K562 (cell line): ENCODE results near the gene BRD7. TPM values are rescaled to one million over a fixed set of nuclear protein-coding genes. Genes with fewer than 3 reads are reported as not detected.

Experiments used
- BMI1 ChIP-seq: fragments of 150-350 bp; IDR thresholded peaks from 2 replicates; pipeline ENCODE4 v1.6.1; 2014; ENCODE audit warnings: low read length
- CBX2 ChIP-seq: fragments of 200-600 bp; sonication (generic); IDR thresholded peaks from one replicate; pipeline ENCODE4 v1.6.1; 2012; ENCODE audit warnings: mild to moderate bottlenecking, low read length, inconsistent platforms; ENCODE audit not compliant: insufficient read depth, poor library complexity, severe bottlenecking
- COPS2 ChIP-seq: fragments of 450-650 bp; conservative IDR thresholded peaks from 2 replicates; pipeline ENCODE4 v1.6.1; 2016; ENCODE audit warnings: mild to moderate bottlenecking, moderate library complexity
- DACH1 ChIP-seq: fragments of 450-650 bp; IDR thresholded peaks from 2 replicates; pipeline ENCODE4 v1.6.1; 2018; ENCODE audit not compliant: partially characterized antibody
- E2F1 ChIP-seq: sonication (generic); formaldehyde crosslinking; IDR thresholded peaks from 2 replicates; pipeline ENCODE4 v1.8.1; 2023; ENCODE audit warnings: mild to moderate bottlenecking, missing genetic modification reagents, moderate library complexity
- ELF4 ChIP-seq: fragments of 450-650 bp; formaldehyde crosslinking; IDR thresholded peaks from 2 replicates; pipeline ENCODE4 v1.4.0; 2022; ENCODE audit warnings: missing genetic modification characterization
- KHSRP ChIP-seq: fragments of 450-650 bp; IDR thresholded peaks from 2 replicates; pipeline ENCODE4 v1.6.1; 2017
- NBN ChIP-seq: fragments of 450-650 bp; IDR thresholded peaks from 2 replicates; pipeline ENCODE4 v1.6.1; 2016; ENCODE audit warnings: low read depth, mild to moderate bottlenecking
- NR4A1 ChIP-seq, 2 experiments: fragments of 250-450 bp in 1 of 2; fragments of 450-650 bp in 1 of 2; sonication (Bioruptor Pico) in 1 of 2; IDR thresholded peaks; 2 replicates each; pipeline versions ENCODE4 v1.4.0 to v1.6.1; 2016 to 2020; ENCODE audit warnings: mild to moderate bottlenecking in 2 of 2, missing compliant biosample characterization in 1 of 2, missing genetic modification characterization in 1 of 2, moderate library complexity in 1 of 2
- TBL1XR1 ChIP-seq, 2 experiments: IDR thresholded peaks; 2 replicates each; pipeline ENCODE4 v1.6.1; 2012; ENCODE audit warnings: improper control_type of control experiment in 2 of 2, low read length in 2 of 2, mild to moderate bottlenecking in 1 of 2
- ZBTB2 ChIP-seq: fragments of 450-650 bp; IDR thresholded peaks from 2 replicates; pipeline ENCODE4 v1.6.1; 2016; ENCODE audit warnings: antibody characterized with exemption
- ZFP36 ChIP-seq: fragments of 150-350 bp; IDR thresholded peaks from 2 replicates; pipeline ENCODE4 v1.6.1; 2018; ENCODE audit warnings: low read length, low read depth; ENCODE audit not compliant: partially characterized antibody
- ZKSCAN8 ChIP-seq: fragments of 200-800 bp; sonication (Bioruptor generic); IDR thresholded peaks from 2 replicates; pipeline ENCODE4 v1.6.1; 2016; ENCODE audit warnings: missing genetic modification characterization, missing compliant biosample characterization
- ZNF134 ChIP-seq: fragments of 250-450 bp; sonication (Bioruptor Pico); conservative IDR thresholded peaks from 2 replicates; pipeline ENCODE4 v1.4.0; 2020
- polyA plus RNA-seq, 8 experiments: library from polyadenylated mRNA; depleted of rRNA in 4 of 8; stranded (reverse) in 5 of 8; unstranded in 3 of 8; fragments of >200 nt; fragmentation: Nextera tagmentation in 2 of 8; fragmentation: Illumina TruSeq in 1 of 8; extraction: Ambion mirVana in 2 of 8; extraction: Trizol in 1 of 8; gene quantifications; 2 replicates each; pipeline versions ENCODE4 v1.2.1 to v1.2.3, GENCODE V29; 2011 to 2014; ENCODE audit warnings: inconsistent platforms in 1 of 8, missing spikeins in 1 of 8
- total RNA-seq, 7 experiments: library from RNA; depleted of rRNA in 6 of 7; stranded (reverse); fragments of >200 nt in 6 of 7; fragmentation: Illumina TruSeq in 2 of 7; extraction: Trizol in 2 of 7; gene quantifications; 2 replicates each; pipeline versions ENCODE4 v1.2.1 to v1.2.3, GENCODE V29; 2011 to 2021; ENCODE audit warnings: low replicate concordance in 1 of 7
- TF ChIP-seq, protein P1 (sequence below): sonication (generic); formaldehyde crosslinking; IDR thresholded peaks from 2 replicates; pipeline ENCODE4 v1.9.0; 2022; ENCODE audit warnings: mild to moderate bottlenecking, missing genetic modification reagents
- TF ChIP-seq, protein P2 (sequence below), 2 experiments: IDR thresholded peaks in 1 of 2; conservative IDR thresholded peaks in 1 of 2; 2 replicates each; pipeline ENCODE4 v1.6.1; 2016; ENCODE audit warnings: low read depth in 2 of 2, mild to moderate bottlenecking in 1 of 2, missing compliant biosample characterization in 1 of 2, missing genetic modification characterization in 1 of 2, moderate library complexity in 1 of 2
- TF ChIP-seq, protein P3 (sequence below): fragments of 150-350 bp; conservative IDR thresholded peaks from 2 replicates; pipeline ENCODE4 v1.6.1; 2014; ENCODE audit warnings: low read length

Gene BRD7
- total and polyA plus RNA-seq, 9 of the 15 experiments (the other 6 are each of a cell fraction or from before 2014, with no cell fraction given) = 20.6 to 101 (median 68.7) TPM

DNA sequence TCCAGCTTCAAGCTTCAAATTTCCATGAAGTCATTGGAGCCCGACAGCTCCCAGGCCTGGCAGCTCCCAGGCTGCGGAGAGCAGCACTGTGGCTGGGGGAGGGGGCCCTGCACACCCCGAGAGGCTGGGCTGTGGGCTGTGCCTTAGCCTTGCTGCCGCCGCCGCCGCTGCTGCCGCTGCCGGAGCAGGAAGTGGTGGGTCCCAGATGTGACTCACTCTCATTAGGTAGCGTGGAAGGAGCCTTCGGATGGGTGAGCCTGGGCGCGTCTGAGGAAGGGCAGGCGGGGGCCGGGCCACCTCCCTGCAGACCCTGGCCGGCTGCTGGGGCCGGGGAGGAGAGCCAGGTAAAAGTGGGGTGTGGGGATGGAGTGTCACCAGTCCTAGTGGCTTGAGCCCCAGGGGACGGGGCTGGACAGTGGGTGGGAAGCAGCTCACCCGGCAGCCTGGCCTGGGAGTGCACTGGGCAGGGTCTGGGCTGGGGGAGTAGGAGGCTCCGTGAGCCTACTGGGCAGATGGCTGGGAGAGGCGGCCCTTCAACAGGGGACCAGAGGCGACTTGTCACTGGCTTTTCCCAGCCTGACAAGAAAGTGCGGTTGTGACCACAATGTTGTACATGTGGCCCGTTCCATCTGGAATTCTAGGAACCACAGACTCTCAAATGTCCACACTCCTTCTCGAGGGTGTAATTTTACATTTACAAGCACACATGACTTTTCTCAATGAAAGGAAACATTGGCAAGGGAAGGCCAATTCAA, 102.3 kb downstream of the BRD7 start, which contains the start of gene ADCY7 (continued):
- TF ChIP-seq, protein P1, sequence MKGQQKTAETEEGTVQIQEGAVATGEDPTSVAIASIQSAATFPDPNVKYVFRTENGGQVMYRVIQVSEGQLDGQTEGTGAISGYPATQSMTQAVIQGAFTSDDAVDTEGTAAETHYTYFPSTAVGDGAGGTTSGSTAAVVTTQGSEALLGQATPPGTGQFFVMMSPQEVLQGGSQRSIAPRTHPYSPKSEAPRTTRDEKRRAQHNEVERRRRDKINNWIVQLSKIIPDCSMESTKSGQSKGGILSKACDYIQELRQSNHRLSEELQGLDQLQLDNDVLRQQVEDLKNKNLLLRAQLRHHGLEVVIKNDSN (CRISPR knock-in tag) = no peak
- TF ChIP-seq CBX2 (no peak), E2F1 (CRISPR knock-in tag) (no peak), ELF4 (CRISPR knock-in tag) (peak; percentile 49; the same call in 1 of the 2 replicates), DACH1 (peak; percentile 5), COPS2 (no peak), NBN (no peak), ZBTB2 (0 out of 2 replicates have a peak, but pooled peaks have one; percentile 32), ZKSCAN8 (CRISPR knock-in tag) (no peak), NR4A1 (CRISPR knock-in tag; IDR thresholded peaks at IDR 0.05) (no peak), NR4A1 (tag; IDR thresholded peaks at IDR 0.05) (no peak; the same call in 1 of the 2 replicates), TBL1XR1 (IDR thresholded peaks at IDR 0.05; ENCODE audit: low read length in 2 of 2) (no peak; a peak in 1 of 4 replicates), ZNF134 (no peak), BMI1 (no peak), KHSRP (no peak), ZFP36 (peak; percentile 47)
- TF ChIP-seq, protein P2, sequence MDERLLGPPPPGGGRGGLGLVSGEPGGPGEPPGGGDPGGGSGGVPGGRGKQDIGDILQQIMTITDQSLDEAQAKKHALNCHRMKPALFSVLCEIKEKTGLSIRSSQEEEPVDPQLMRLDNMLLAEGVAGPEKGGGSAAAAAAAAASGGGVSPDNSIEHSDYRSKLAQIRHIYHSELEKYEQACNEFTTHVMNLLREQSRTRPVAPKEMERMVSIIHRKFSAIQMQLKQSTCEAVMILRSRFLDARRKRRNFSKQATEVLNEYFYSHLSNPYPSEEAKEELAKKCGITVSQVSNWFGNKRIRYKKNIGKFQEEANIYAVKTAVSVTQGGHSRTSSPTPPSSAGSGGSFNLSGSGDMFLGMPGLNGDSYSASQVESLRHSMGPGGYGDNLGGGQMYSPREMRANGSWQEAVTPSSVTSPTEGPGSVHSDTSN (CRISPR knock-in tag; IDR thresholded peaks at IDR 0.05; ENCODE audit: low read depth) = no peak
- TF ChIP-seq, protein P2 (tag; conservative IDR thresholded peaks at IDR 0.05; ENCODE audit: low read depth) = no peak
- TF ChIP-seq, protein P3, sequence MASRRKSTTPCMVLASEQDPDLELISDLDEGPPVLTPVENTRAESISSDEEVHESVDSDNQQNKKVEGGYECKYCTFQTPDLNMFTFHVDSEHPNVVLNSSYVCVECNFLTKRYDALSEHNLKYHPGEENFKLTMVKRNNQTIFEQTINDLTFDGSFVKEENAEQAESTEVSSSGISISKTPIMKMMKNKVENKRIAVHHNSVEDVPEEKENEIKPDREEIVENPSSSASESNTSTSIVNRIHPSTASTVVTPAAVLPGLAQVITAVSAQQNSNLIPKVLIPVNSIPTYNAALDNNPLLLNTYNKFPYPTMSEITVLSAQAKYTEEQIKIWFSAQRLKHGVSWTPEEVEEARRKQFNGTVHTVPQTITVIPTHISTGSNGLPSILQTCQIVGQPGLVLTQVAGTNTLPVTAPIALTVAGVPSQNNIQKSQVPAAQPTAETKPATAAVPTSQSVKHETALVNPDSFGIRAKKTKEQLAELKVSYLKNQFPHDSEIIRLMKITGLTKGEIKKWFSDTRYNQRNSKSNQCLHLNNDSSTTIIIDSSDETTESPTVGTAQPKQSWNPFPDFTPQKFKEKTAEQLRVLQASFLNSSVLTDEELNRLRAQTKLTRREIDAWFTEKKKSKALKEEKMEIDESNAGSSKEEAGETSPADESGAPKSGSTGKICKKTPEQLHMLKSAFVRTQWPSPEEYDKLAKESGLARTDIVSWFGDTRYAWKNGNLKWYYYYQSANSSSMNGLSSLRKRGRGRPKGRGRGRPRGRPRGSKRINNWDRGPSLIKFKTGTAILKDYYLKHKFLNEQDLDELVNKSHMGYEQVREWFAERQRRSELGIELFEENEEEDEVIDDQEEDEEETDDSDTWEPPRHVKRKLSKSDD = no peak
